Measurements from ENCODE around the gene CKM.
"Not testable (repeated sequence)": the region's sequence is repeated elsewhere in the genome, so short reads cannot be mapped to it uniquely, and the experiment has no call there.

The CKM gene

GRCh38 chr19:45278087-45278486 lies 44.6 kb downstream of the CKM start:
- TF ChIP-seq CTCF (IDR thresholded peaks at IDR 0.05; ENCODE audit: unreplicated experiment in 3 of 3), result no peak
- Mint-ChIP-seq H3K9me3 (no peaks in the 10 kb centered on the region), H3K4me3 (no peak overlapping the region), H3K4me1 (peaks cover 13% of the 10 kb centered on the region), H3K27me3 (ENCODE audit: low read depth) (no peaks in the 10 kb centered on the region), H3K36me3 (ENCODE audit: low read depth) (peaks cover 59% of the 10 kb centered on the region), H3K27ac (no peak overlapping the region)

GRCh38 chr19:45276284-45276687 lies 46.4 kb downstream of the CKM start:
- Mint-ChIP-seq H3K9me3 (no peaks in the 10 kb centered on the region), H3K27me3 (ENCODE audit: low read depth) (no peaks in the 10 kb centered on the region), H3K4me3 (no peak overlapping the region), H3K4me1 (peaks cover 25% of the 10 kb centered on the region), H3K27ac (peak overlapping the region; percentile 25 to 87 (median 68)), H3K36me3 (ENCODE audit: low read depth) (peaks cover 57% of the 10 kb centered on the region)
- TF ChIP-seq CTCF (IDR thresholded peaks at IDR 0.05; ENCODE audit: unreplicated experiment in 3 of 3), result no peak

GRCh38 chr19:45275370-45275971 lies 47.2 kb downstream of the CKM start:
- H3K27me3 Mint-ChIP-seq (ENCODE audit: low read depth), result no peaks in the 10 kb centered on the region
- no peaks in the 10 kb centered on the region for H3K9me3 Mint-ChIP-seq
- TF ChIP-seq CTCF (IDR thresholded peaks at IDR 0.05; ENCODE audit: unreplicated experiment in 3 of 3), result no peak
- H3K4me3 Mint-ChIP-seq, result no peak overlapping the region
- H3K4me1 Mint-ChIP-seq, result peaks cover 25% of the 10 kb centered on the region
- H3K27ac Mint-ChIP-seq, result peak overlapping the region; percentile 25 to 68 (median 28)
- H3K36me3 Mint-ChIP-seq (ENCODE audit: low read depth), result peaks cover 53% of the 10 kb centered on the region

- Mint-ChIP-seq H3K4me1 (peaks cover 25% of the 10 kb centered on the region), H3K4me3 (peak overlapping the region in 1 of 3 experiments; percentile 2), H3K27me3 (ENCODE audit: low read depth) (no peaks in the 10 kb centered on the region), H3K9me3 (no peaks in the 10 kb centered on the region), H3K36me3 (ENCODE audit: low read depth) (peaks cover 48% of the 10 kb centered on the region), H3K27ac (peak overlapping the region; percentile 80 to 84 (median 83))
- no peak for TF ChIP-seq CTCF (IDR thresholded peaks at IDR 0.05; ENCODE audit: unreplicated experiment in 3 of 3)
Observed at GRCh38 chr19:45273521-45273855, 49.2 kb downstream of the CKM start.

GRCh38 chr19:45271735-45272108 lies 51.0 kb downstream of the CKM start:
- Mint-ChIP-seq H3K27ac (peak overlapping the region in 1 of 3 experiments; percentile 29), H3K4me1 (peaks cover 25% of the 10 kb centered on the region), H3K27me3 (ENCODE audit: low read depth) (no peaks in the 10 kb centered on the region), H3K9me3 (no peaks in the 10 kb centered on the region), H3K36me3 (ENCODE audit: low read depth) (peaks cover 40% of the 10 kb centered on the region), H3K4me3 (no peak overlapping the region)
- TF ChIP-seq CTCF (IDR thresholded peaks at IDR 0.05; ENCODE audit: unreplicated experiment in 3 of 3), result no peak

GRCh38 chr19:45271098-45271734 lies 51.5 kb downstream of the CKM start:
- Mint-ChIP-seq H3K4me1 (peaks cover 22% of the 10 kb centered on the region), H3K4me3 (no peak overlapping the region), H3K9me3 (no peaks in the 10 kb centered on the region), H3K36me3 (ENCODE audit: low read depth) (peaks cover 37% of the 10 kb centered on the region), H3K27ac (no peak overlapping the region), H3K27me3 (ENCODE audit: low read depth) (no peaks in the 10 kb centered on the region)
- no peak for TF ChIP-seq CTCF (IDR thresholded peaks at IDR 0.05; ENCODE audit: unreplicated experiment in 3 of 3)

GRCh38 chr19:45269939-45270338 lies 52.7 kb downstream of the CKM start:
- peaks cover 18% of the 10 kb centered on the region for H3K4me1 Mint-ChIP-seq
- H3K9me3 Mint-ChIP-seq, result not testable (repeated sequence)

More at GRCh38 chr19:45269939-45270338, 52.7 kb downstream of the CKM start:
- H3K27ac Mint-ChIP-seq; H3K27me3 Mint-ChIP-seq (ENCODE audit: low read depth); H3K4me3 Mint-ChIP-seq: not testable (repeated sequence)
- H3K36me3 Mint-ChIP-seq (ENCODE audit: low read depth), result peaks cover 39% of the 10 kb centered on the region
